Adrenal gland (tissue), 5 donors: Measurements from ENCODE around the gene NOC4L.

Experiments
- POLR2A ChIP-seq, 2 donors: fragments of 450-650 bp; IDR thresholded peaks; one replicate each; pipeline ENCODE4 v1.6.1; 2017; ENCODE audit warnings: antibody characterized with exemption in 2 of 2, mild to moderate bottlenecking in 2 of 2, moderate library complexity in 1 of 2
- TF ChIP-seq, protein P1 (sequence below), 6 experiments: fragments of 450-650 bp in 4 of 6; fragments of 200-600 bp in 2 of 6; sonication (generic) in 1 of 6; IDR thresholded peaks; 1 replicate in 5 of 6; 2 replicates in 1 of 6; pipeline versions ENCODE4 v1.5.1 to v1.8.0; 2016 to 2021; ENCODE audit warnings: antibody characterized with exemption in 6 of 6, mild to moderate bottlenecking in 2 of 6, moderate library complexity in 1 of 6
- donor health status: DM: no; HTN: no; CAD: no.

DNA sequence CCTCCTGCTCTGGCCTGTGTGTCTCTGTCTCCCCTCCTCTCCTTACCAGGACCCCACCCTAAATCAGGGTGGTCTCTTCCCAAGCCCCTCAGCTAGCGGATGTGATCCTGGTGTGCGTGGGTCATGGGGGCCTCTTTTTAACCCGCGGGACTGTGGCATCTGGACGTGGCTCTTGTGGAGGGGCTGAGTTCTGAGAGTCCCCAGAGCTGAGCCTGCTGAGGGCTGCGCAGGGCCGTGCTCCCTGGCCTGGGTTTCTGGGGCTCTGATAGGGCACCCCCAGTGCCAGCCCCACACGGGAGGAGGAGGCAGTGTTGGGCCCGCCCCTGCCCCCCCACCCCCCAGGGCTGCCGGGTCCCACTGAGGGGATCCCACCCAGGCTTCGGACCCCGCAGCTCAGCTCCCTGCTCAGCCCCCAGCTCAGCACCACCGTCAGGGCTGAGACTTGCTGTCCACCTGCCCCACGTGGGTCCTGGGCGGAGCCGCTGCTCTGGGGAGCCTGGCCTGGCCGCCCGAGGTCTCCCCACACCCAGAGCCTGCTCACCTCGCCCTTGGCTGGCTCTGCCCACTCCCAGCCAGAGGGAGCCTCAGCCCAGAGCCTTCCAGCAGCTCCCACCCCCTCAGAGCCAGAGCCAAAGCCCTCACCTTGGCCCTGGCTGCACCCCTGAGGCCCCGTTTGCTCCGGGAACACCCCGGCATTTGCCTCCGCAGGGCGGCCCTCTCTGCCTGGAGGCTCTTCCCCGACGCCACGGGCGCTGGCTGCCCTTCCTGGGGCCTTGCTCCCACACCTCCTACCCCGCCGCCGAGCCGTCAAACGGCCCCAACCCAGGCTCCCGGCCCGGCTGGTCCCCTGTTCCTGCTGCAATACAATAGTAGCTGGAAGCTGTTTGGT lies 31.5 kb downstream of the NOC4L start:
- TF ChIP-seq, protein P1, sequence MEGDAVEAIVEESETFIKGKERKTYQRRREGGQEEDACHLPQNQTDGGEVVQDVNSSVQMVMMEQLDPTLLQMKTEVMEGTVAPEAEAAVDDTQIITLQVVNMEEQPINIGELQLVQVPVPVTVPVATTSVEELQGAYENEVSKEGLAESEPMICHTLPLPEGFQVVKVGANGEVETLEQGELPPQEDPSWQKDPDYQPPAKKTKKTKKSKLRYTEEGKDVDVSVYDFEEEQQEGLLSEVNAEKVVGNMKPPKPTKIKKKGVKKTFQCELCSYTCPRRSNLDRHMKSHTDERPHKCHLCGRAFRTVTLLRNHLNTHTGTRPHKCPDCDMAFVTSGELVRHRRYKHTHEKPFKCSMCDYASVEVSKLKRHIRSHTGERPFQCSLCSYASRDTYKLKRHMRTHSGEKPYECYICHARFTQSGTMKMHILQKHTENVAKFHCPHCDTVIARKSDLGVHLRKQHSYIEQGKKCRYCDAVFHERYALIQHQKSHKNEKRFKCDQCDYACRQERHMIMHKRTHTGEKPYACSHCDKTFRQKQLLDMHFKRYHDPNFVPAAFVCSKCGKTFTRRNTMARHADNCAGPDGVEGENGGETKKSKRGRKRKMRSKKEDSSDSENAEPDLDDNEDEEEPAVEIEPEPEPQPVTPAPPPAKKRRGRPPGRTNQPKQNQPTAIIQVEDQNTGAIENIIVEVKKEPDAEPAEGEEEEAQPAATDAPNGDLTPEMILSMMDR (IDR thresholded peaks at IDR 0.05): no peak
- TF ChIP-seq POLR2A (IDR thresholded peaks at IDR 0.05): no peak
